IPS-NIHi11 (cell line): ENCODE data around the gene LCA5L.

Source experiments
- DNase-seq: peaks from one replicate; pipeline ENCODE4 v3.0.0; 2012; ENCODE audit warnings: mixed read lengths, low spot score

Gene LCA5L

DNA sequence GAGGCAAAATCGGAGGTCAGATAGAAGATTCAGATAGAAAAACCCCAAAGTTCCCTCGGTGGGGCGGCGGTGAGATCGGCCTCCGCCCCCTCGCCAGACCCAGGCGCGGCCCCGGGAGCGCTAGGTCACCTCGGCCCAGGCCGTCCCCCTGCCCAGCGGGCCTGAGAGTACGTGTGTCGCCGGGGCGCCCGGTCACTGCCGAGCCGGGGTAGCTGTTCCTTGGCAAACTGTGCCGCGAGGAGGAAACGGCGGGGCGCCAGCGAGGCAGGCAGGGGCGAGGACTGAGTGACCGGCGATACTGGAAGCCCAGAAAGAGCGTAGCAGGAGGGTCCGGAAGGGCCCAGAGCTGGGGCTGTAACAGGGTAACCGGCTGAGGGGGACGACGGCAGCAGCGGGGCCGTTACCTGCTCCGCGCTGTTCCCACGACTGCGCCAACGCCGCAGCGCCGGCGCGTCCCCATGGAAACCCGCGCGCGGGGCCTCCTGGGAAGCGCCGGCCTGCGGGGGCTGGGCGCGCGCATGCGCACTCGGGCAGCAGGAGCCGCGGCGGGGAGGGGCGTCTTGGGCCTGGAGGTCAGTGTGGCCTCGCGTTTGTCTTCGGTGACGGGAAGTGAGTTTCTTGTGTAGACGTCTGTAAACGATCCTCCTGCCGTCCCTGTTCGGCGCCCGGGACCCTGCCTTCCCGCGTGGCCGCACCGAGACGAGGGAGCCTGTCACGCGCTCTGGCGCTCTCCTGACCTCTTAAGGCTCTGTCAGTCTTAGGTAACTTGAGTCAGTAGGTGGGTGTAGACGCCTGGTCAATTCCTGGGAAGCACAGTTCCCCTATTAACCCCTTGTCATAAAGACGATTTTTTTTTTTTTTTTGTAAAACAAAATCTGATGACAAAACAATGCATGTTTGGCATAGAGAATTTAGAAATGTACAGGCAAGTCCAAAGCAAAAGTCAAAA lies at the start of gene LCA5L:
LCA5L (minus strand) TSS at position 458 of the 949 bp plus-strand sequence. CDS start 17,285 bp downstream, outside the sequence.
- peak; percentile 98 for DNase-seq

GRCh38 chr21:39489380-39489924 lies 43.9 kb upstream of the LCA5L start:
- no peak for DNase-seq

GRCh38 chr21:39484711-39485276 lies 39.2 kb upstream of the LCA5L start:
- no peak for DNase-seq

DNA sequence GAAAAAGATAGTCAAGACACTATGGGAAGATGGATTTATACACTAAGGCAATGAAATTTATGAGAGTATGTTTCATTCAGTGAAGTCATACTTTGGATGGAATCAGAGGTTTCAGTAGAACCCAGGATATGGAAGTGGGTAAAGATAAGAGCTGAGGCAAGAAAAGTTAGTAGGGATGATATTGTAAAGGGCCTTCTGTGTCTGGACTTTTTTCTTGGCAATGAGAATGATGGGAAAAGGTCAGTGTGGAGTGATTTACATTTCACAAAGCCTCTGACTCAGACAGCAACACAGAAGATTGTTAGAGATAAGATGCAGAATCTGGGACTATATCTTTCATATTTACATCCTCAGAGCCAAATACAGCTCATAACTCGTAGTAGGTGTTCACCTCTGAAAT lies 38.3 kb upstream of the LCA5L start:
- no peak for DNase-seq

DNA sequence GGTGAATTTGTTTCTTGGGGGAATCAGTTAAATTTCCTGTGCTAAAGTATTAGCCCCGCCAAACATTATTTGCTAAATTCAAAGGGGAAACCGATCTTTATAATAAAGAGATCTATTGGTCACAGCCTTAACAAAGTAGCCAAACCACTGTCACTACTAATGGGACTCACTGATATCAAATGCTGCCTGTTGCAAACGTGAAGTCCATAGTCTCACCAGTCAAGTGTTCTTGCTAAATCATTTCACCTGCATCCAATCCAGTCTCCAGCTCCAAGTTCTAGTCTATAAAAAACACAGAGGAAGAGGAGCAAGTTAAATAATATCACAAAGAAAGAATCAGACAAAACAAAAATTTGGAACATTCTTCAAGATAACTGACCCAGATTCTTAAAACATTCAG lies 36.3 kb upstream of the LCA5L start:
- no peak for DNase-seq

- no peak for DNase-seq
Observed at GRCh38 chr21:39480271-39480670, 34.7 kb upstream of the LCA5L start.

- DNase-seq = no peak
Observed at GRCh38 chr21:39479814-39480182, 34.2 kb upstream of the LCA5L start.

DNA sequence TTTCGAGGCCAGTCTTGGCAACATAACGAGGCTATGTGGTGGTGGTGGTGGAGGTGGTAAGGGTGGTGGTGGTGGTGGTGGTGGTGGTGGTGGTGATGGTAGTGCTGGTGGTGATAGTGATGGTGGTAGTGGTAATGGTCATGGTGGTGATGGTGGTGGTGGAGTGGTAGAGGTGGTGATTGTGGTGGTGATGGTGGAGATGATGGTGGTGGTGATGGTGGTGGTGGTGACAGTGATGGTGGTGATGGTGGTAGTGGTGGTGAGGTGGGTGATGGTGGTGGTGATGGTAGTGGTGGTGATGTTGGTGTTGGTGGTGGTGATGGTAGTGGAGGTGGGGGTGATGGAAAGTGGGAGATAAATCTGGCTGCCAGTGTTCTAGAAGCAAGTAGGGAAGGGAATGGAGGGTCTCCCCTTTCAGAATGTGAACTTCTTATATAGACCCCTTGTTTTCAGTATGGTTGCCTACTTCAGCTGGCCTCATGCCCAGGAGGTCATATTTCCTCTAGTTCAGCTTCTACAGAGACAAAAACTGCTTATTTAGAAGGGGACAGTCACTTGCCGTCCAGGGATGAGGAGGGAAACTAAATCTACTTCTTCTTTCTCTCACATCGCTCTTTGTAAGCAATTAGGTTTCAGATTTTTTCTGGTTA lies 33.7 kb upstream of the LCA5L start:
- DNase-seq = no peak

GRCh38 chr21:39474611-39475010 lies 29.0 kb upstream of the LCA5L start:
- DNase-seq = no peak

- DNase-seq = no peak
Observed at GRCh38 chr21:39472786-39473185, 27.2 kb upstream of the LCA5L start.

DNA sequence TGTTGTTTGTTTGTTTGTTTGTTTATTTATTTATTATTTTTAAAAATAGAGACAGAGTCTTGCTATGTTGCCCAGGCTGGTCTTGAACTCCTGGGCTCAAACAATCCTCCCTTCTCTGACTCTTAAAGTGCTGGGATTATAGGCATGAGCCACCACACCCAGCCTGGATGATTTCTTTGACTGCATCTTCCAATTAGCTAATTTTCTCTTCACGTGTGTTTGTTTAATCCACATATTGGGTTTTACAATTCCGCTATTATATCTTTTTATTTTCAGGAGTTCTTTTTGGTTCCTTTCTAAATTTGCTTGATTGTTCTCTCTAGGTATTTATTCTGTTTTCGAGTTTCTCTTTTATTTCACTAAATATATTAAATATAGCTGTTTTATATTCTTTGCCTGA lies 26.0 kb upstream of the LCA5L start:
- DNase-seq = no peak

DNA sequence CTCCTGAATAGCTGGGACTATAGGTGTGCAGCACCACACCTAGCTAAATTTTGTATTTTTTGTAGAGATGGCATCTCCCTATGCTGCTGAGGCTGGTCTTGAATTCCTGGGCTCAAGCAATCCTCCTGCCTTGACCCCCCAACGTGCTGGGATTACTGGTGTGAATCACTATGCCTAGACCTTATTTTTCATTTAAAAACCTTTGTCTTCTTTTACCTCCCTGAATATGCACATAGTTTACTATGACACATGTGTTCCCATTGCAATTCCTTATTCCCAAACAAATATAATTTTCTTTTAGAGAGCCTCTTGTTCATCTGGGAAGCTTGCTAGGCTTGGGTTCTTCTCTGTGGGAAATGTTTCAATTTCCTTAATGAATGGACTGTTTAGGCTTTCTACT lies 23.0 kb upstream of the LCA5L start:
- no peak for DNase-seq

- DNase-seq = no peak
Observed at GRCh38 chr21:39467746-39468145, 22.2 kb upstream of the LCA5L start.

DNA sequence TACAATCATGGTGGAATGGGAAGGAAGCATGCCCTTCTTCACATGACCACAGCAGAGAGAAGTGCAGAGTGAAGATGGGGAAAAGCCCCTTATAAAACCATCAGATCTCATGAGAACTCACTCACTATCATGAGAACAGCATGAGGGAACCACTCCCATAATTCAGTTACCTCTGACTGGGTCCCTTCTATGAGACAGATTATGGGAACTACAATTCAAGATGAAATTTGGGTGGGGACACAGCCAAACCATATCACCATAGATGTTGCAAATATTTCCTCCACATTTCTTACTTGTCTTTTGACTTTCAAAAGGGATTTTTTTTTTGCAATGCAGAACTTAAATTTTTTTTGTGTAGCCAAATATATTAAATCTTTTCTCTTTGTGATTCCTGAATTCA lies 21.0 kb upstream of the LCA5L start:
- DNase-seq = no peak

DNA sequence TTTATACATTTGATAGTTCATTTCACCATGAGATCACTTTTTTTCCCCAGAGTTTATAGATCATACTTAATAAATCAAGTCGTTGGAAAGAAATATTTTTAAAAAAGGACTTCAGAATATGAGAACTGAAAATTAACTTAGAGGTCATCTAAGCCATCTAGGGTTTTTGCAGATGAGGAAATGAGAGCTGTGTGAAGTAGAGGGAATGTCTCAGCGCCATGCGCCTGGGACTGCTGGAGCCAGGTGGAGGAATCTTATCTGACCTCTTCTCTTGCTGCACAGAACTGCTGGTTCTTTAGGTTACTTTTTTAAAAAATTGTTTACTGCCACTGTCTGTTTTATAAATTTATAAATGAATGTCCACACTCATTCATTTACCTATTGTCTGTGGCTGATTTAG lies 17.7 kb upstream of the LCA5L start:
- no peak for DNase-seq

- no peak for DNase-seq
Observed at GRCh38 chr21:39461419-39461818, 15.8 kb upstream of the LCA5L start.

DNA sequence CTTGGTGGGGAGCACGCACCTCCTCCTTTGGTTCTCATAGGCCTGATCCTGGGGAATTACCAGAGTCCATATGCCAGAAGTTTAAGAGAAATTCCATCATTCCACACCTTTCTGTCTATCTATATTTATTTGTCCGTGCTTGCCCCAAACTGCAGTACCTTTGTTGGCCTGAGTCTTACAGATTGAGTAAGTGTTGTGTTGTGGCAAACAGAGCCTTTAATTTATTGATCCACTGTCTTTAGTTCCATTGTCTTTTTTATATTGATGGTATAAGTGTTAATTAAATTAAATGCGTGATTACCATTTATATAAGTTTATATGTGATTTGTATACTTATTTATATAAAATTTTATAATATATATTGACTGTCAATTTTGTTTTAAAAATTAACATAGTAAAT lies 11.1 kb upstream of the LCA5L start:
- no peak for DNase-seq

GRCh38 chr21:39454949-39455668 lies 9.5 kb upstream of the LCA5L start:
- DNase-seq = no peak

DNA sequence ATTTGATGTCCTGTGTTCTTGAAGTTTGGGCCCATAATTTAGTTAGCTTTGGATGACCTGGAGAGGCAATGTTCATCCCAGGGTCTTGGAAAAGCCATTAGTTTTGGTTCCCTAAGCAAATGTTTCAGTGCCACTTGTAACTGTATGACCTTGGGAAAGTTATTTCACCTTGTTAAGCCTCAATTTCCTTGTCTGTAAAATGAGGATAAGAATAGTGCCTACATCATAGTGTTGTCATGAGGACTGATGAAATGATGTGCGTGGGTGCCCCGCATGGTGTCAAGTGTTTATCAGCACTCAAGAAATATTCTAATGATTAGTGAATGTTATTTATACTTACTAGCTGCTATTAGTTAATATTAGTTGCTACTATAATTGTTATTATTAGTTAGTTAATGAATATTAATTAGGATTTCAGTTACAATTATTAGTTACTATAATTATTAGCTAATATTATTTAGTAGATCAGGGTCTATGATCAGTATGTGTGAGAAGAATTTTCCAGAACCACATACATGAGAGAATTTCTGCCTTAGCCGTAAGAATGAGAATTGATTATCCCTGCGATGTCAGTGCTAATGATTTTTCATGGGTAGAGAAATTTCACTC lies 8.1 kb upstream of the LCA5L start:
- no peak for DNase-seq

DNA sequence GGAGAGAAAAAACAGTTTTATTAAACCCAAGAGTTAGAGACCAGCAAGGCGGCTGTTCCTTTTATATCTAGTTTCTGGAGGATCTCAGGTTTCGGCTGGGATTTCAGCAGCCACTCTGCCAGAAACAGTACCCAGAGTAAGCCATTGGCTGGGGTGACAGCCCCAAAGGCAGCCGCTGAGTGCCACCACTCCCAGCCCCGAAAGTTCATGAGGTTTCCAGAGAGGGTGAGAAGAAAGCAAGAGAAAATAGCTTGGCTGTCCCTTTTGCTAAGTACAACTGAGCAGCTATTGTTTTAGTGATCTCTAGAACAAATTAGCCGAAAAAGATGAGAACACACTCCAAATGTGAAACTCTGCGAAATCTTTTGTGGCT lies 7.4 kb upstream of the LCA5L start:
- no peak for DNase-seq

GRCh38 chr21:39452207-39452969 lies 6.8 kb upstream of the LCA5L start:
- no peak for DNase-seq
